Measurements from ENCODE around the gene ATG9B.

ATG9B gene

DNA sequence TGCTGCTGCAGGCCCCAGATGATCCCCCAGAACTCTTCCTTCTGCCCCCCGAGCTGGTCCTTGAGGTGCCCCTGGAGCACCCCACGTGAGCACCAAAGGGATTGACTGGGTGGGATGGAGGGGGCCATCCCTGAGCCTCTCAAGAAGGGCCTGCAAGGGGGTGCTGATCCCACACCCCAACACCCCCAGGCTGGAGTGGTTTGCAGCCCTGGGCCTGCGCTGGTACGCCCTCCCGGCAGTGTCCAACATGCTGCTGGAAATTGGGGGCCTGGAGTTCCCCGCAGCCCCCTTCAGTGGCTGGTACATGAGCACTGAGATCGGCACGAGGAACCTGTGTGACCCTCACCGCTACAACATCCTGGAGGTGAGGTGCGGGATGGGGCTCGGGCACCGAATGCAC is 25.3 kb downstream of the ATG9B start:
- no peak for DNase-seq (ENCODE audit: low read depth)

DNA sequence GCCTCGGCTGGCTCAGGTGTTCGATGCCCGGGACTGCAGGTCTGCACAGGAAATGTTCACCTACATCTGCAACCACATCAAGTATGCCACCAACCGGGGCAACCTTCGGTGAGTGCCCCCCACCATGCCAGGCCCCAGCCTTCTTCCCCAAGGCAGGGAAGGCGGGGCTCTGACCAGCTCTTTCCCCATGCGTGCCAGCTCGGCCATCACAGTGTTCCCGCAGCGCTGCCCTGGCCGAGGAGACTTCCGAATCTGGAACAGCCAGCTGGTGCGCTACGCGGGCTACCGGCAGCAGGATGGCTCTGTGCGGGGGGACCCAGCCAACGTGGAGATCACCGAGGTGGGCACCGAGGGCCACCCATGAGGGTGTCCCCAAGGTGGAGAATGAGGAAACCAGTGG is 26.0 kb downstream of the ATG9B start:
- no peak for DNase-seq (ENCODE audit: low read depth)

DNA sequence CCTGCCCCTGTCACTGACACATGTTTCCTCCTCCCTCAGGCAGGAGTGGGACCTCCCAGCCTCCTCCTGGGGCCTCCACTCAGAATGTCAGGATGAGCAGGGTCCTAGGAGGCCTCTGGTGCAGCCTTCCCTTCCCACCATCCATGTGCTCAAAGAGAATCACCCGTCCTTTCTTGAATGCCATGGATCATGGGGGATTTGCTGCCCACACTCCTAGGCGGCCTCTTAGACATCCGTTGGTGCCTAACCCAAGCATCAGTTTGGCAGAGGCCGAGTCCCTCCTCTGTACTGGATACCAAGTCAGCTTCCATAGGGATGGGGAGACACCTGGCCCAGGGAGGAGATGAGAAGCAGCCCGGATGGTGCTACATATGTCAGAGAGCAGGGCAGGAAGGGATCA is 26.5 kb downstream of the ATG9B start:
- no peak for DNase-seq (ENCODE audit: low read depth)

DNA sequence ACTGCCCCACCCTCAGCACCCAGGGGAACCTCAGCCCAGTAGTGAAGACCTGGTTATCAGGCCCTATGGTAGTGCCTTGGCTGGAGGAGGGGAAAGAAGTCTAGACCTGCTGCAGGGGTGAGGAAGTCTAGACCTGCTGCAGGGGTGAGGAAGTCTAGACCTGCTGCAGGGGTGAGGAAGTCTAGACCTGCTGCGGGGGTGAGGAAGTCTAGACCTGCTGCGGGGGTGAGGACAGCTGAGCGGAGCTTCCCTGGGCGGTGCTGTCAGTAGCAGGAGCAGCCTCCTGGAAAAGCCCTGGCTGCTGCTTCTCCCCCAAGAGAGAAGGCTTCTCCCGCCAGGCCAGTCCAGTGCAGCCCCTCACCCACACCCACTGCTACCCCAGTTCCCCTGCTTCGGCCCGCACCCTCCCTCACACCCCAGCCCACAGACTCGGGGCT is 27.2 kb downstream of the ATG9B start:
- DNase-seq (ENCODE audit: low read depth), result no peak

DNA sequence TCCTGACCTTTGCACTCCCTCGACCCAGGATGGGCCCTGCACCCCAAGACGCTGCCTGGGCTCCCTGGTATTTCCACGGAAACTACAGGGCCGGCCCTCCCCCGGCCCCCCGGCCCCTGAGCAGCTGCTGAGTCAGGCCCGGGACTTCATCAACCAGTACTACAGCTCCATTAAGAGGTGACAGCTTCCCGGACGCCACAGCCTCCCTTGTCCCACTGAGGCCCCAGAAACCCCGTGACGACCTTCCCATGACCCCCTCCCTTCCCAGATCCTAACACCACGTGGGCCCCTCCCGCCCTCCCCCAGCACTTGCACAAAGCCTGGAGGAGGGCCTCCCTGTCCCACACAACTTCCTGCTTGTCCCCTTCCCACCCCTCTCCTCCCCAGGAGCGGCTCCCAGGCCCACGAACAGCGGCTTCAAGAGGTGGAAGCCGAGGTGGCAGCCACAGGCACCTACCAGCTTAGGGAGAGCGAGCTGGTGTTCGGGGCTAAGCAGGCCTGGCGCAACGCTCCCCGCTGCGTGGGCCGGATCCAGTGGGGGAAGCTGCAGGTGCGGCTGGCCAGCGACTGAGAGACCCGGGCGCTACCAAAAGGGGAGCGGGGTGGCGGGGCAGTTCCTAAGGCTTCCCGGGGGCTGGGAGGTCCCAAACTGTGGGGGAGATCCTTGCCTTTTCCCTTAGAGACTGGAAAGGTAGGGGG is 27.8 kb downstream of the ATG9B start:
- DNase-seq (ENCODE audit: low read depth), result no peak

DNA sequence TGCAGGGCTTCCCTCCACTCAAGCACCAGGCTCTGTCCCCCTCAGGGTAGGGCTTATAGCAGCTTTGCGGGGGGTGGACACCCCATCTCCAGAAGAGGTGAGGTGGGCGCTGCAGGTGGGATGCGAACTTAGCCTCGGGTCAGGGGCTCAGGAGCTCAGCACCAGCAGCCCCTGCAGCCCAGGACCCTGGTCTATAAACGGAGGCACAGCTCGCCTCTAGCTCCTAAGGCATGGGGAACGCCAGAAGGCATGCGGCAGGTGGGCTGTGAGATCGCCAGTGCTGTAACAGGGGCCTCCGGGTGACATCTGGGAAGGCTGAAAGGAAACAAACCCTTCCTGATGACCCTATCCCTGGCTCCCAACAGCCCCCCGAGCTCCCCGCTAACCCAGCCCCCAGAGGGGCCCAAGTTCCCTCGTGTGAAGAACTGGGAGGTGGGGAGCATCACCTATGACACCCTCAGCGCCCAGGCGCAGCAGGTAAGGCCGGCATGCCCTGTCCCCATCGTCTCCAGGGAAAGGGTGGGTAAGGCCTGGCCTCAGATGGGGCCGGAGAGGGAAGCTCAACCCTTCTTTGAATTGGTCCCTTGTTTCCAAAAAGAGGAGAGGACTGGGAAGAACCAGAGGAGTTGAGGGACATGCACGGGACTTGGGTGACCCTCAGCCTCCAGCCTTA is 29.3 kb downstream of the ATG9B start:
- DNase-seq (ENCODE audit: low read depth), result no peak

DNA sequence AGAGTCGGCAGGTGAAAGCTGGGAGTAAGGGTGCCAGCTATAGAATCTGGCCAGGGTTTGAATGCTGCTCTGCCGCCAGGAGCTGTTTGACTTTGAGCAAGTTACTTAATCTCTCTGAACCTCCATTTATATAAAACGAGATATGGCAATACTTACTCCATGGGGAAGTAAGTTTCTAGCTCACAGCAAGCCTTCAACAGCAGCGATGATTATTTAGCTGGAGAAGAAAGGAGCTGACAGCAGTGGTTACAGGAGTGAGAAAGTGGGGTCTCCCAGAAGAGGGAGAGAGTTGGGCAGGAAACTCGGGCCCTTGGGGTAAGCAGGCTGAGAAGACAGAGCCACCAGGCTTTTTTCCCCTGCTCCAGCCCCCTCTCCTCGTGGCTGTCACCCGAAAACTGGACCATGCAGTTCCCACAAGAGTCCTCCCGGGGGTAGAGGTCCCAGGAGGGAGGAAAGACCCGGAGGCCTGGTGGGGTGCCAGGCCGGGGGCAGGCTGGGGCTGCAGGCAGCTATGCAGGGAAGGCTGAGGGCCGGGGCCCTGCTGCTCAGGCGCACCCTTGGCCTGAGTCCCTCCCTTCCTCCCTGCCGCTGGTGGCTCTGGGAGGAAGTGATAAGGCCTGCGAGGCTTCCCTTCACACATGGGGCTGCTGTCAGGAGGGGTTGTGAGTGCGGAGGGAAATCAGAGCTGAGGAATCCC is 30.0 kb downstream of the ATG9B start:
- no peak for DNase-seq (ENCODE audit: low read depth)

DNA sequence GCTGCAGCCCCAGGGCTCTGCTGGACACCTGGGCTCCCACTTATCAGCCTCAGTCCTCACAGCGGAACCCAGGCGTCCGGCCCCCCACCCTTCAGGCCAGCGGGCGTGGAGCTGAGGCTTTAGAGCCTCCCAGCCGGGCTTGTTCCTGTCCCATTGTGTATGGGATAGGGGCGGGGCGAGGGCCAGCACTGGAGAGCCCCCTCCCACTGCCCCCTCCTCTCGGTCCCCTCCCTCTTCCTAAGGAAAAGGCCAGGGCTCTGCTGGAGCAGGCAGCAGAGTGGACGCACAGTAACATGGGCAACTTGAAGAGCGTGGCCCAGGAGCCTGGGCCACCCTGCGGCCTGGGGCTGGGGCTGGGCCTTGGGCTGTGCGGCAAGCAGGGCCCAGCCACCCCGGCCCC is 30.8 kb downstream of the ATG9B start:
- DNase-seq (ENCODE audit: low read depth), result no peak

DNA sequence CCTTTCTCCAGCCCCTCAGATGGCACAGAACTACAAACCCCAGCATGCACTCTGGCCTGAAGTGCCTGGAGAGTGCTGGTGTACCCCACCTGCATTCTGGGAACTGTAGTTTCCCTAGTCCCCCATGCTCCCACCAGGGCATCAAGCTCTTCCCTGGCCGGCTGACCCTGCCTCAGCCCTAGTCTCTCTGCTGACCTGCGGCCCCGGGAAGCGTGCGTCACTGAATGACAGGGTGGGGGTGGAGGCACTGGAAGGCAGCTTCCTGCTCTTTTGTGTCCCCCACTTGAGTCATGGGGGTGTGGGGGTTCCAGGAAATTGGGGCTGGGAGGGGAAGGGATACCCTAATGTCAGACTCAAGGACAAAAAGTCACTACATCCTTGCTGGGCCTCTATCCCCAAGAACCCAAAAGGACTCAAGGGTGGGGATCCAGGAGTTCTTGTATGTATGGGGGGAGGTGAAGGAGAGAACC is 31.4 kb downstream of the ATG9B start:
- DNase-seq (ENCODE audit: low read depth), result no peak

DNA sequence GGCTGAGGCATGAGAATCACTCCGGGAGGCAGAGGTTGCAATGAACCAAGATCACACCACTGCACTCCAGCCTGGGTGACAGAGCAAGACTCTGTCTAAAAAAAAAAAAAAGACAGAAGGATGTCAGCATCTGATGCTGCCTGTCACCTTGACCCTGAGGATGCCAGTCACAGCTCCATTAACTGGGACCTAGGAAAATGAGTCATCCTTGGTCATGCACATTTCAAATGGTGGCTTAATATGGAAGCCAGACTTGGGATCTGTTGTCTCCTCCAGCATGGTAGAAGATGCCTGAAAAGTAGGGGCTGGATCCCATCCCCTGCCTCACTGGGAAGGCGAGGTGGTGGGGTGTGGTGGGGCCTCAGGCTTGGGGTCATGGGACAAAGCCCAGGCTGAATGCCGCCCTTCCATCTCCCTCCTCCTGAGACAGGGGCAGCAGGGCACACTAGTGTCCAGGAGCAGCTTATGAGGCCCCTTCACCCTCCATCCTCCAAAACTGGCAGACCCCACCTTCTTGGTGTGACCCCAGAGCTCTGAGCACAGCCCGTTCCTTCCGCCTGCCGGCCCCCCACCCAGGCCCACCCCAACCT is 32.1 kb downstream of the ATG9B start:
- no peak for DNase-seq (ENCODE audit: low read depth)

DNA sequence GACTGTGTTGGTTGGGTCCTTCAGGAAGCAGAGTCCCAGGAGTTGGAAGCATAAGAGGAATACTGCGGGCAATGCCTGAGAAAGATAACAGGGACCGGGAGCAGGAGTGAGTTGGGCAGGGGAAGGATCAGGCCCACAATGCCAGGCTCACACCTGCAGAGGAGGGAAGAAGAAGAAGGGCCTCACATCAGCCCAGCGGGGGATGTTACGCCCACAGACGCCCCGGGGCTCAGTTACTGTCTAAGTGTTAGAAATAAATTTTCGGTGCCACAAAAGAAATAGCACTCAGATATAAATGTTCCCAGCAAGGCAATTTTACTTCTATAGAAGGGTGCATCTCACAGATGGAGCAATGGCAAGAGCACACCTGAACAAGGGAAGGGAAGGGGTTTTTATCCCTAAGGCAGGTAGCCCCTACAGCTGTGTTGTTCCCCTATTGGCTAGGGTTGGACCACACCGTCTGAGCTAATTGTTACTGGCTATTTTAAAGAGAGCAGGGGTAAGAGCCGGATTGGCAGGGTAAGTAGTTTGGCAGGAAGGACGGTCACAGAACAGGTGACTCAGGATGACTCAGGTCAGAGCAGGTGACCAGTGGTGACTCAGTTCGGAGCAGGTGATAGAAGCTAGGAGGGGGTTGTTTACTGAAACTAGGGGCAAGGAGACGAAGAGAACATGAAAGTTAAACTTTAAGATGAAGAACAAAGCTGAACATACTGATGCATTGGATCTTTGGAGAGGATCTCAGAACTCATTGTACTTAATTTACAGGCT is 33.7 kb downstream of the ATG9B start, which contains the start of gene NOS3:
Gene NOS3 (plus strand): TSS at position 602 of the 771 bp plus-strand sequence. CDS start 2,787 bp downstream, outside the sequence.
- no peak for DNase-seq (ENCODE audit: low read depth)

DNA sequence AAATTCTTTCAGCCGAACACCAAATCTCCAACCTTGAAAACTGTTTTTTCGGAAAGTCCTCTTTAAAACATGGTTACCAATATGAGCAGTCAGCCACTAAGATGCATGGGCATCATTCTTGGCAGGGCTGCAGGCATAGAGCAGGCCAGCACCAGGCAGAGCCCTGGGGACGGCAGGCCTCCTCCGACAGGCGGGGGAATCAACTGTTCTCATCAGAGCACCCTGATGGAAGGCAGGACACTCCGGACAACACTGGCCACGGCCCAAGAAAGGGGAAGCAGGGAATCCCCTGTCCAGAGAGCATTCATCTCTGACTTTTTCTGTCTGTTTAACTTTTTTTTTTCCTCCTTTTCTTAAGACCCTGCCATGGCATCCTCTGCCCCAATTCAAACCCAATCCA is 34.8 kb downstream of the ATG9B start:
- no peak for DNase-seq (ENCODE audit: low read depth)

DNA sequence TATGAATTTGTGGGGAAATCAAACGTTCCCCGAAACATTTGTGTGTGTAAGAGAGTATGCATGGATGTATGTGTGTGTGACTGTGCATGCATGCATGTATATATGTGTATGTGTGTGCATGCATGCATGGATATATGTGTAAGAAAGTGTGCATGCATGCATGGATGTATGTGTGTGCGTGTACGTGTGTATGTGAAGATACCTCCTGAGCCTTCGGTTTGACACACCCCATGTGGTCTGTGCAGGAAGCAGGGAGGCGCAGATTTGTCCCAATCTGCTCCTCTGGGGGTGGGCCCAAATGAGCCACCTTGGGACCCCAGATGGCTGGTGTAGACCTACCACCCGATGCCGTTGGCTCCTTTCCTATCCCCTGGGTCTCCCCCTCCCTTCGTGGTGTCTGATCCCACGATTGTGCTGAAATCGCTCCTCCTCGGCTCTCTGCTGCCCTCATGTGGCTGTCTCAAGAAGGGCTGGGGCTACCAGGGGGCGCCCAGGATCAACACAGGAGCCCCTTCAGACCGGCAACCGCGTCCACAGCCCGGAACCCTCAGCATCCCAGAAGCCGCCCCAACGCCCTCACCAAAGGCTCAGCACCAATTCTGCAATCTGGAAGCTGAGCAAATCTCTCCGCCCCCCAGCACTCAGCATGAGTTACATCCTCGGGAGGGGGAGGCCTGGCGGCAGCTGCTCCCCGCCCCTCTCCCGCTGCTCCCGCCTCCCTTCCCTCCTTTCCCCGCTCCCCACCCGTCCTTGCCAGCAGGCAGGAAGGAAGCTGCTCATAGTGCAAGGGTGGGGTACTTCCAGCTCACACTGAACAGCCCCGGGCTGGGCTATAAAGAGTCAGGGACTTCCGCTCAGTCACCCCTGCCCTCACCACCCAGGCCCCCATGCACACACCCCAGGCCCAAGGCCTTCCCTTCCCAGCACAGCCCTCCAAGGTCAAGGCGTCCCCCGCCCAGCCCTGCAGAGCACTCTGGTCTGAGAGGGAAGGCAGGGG is 35.8 kb downstream of the ATG9B start:
- DNase-seq (ENCODE audit: low read depth), result no peak

DNA sequence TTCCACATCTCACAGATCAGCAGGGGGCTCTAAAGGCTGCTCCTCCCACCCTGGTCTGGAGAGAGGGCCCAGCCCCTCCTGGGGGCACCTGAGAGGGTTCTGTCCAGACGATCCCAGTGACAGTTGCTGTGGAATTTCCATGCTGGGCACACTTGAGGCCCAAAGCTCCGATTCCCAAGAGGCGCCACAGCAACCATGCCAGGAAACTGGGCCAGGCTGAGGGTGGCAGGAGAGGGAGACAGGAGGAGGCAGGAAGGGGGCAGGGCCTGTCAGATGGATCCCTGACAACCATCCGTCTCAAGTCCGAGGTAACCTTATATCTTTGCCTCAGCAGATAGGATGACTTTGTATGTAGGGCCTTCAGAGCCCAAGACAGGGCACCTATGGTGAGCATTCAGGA is 37.7 kb downstream of the ATG9B start:
- no peak for DNase-seq (ENCODE audit: low read depth)

DNA sequence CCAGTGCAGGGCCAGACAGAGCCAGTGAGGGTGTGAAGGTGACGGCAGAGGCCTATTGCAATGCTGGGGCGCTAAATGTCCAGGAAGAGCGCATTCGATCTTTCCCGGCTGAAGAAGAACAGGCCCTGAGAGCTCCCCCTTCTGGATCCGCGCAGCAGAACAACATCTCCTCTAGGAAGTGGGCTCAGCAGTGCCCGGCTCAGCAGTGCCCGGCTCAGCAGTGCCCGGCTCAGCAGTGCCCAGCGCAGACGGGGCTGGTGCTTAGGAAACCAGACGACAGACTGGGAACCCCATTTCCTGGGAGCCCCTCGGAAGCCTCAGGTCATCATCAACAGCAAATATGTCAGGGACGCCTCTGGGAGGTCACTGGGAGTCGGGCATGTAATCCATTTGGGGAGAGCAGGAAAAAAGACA is 38.2 kb downstream of the ATG9B start:
- no peak for DNase-seq (ENCODE audit: low read depth)

DNA sequence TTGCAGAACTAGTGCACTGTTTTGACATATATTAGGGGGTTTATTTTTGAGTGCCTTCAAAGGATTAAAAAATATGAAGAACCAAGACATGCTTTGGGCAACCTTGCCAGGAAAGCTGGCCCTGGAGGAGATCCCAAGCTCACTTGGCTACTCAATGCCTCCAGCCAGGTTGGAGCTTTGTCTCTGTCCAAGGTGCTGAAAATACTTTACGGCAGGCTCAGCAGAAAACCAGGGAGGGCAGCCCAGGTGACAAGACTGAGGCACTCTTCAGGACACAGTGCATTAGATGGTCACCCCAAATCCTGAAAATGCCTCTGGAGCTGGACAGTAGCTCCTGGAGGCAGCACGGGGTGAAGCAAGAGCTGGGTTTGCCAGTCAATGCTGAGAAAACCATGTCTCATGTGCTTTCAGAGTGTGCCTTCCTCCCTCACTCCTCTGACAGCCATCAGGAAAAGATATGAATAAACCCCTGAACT is 40.4 kb downstream of the ATG9B start:
- DNase-seq (ENCODE audit: low read depth), result no peak

DNA sequence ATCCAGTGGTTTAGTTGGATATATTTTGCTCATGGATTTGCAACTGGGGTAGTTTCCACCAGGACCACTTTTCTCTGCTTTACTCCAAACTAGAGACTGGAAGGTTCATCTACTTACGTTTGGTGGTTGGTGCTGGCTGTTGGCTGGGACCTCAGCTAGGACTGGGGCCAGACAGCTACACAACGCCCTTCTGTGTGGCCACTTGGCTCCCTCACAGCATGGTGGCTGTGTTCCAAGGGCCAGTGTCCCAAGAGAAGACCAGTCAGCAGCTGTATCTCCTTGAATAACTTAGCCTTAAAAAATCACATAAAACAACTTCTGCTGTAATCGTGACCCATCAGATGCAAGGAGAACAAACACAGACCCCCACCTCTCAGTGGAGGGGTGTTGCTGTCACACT is 41.9 kb downstream of the ATG9B start:
- no peak for DNase-seq (ENCODE audit: low read depth)

DNA sequence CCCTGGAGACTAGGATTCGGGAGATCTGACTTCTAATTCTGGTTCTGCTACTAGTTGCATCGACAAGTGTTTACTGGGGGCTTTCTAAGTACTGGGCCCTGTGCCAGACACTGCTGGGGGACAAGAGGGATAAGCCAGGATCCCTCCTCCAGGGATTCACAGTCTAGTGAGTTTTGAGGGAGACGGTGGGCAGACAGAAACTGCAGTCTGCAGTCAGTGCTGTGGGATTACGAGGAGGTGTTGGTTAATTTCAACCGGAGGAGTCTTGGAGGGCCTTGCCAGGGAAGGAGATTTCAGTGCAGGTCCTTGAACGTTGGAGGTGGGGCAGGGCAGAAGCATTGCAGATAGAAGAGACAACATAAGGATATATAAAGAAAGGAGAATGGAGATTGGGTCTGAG is 42.6 kb downstream of the ATG9B start:
- DNase-seq (ENCODE audit: low read depth), result no peak

DNA sequence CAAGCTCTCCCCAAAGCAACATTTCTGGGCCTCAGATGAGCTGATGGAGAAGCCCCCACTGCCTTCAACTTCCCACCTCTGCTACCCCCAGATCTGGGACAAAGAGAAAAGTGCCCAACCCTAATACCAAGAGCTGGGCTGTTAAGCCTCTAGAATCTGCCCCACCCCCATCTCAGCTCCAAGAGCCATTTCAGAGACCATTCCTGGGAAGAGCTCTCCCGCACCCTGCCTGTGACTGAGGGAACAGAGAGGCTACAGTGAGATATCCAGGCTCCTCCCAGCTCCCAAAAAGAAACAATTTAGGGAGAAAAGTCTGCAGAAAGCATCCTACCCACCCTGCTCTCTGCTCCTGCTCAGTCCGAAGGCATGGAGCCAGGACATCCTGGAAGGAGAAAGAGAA is 43.6 kb downstream of the ATG9B start:
- no peak for DNase-seq (ENCODE audit: low read depth)

DNA sequence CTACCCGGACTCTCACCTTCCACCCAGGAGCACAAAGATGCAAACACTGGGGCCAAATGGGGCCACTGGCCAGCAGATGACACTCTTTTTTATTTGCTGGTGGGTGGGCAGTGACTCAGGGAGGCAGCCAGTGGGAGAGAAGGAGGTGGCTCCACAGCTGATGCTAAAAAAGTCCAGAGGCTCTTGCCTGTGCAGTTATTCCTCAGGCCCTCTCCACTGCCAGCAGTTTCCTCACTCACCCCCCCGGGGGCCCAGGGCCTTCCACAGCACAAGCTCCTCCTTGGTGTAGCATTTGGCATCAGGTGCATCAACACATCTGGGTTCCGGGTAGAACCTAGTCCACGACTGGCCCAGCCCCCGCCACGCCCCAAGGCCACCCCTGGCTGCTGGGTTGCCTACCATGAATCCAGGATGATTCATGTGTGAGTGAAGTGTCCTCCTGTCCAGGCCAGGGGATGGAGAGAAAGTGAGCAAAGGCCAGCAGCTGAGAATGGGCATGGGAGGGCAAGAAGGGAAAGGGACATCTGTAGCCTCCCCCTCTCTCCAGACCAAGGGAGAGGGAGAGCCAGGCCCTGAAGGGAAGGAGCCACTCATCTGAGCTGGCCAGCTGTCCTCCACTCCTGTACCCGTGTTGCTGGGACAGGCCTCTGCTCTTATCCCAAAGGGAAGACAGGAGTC is 44.4 kb downstream of the ATG9B start:
- DNase-seq (ENCODE audit: low read depth), result no peak
